Panc1 (cell line): ENCODE results near the gene CSTPP1.

ENCODE experiments used
- CTCF ChIP-seq: fragments of 450-650 bp; IDR thresholded peaks from 2 replicates; pipeline ENCODE4 v1.5.1; 2017; ENCODE audit warnings: mild to moderate bottlenecking
- POLR2AphosphoS5 ChIP-seq: IDR thresholded peaks from 2 replicates; pipeline ENCODE4 v1.6.1; 2012; ENCODE audit warnings: mild to moderate bottlenecking, low read depth, low read length, moderate library complexity
- REST ChIP-seq, 2 experiments: IDR thresholded peaks; 2 replicates each; pipeline ENCODE4 v1.6.1; 2011 to 2012; ENCODE audit warnings: low read depth in 2 of 2, control low read depth in 1 of 2, low read length in 1 of 2, mild to moderate bottlenecking in 1 of 2, moderate library complexity in 1 of 2; ENCODE audit not compliant: insufficient read depth in 1 of 2

- TF ChIP-seq CTCF = no peak
- TF ChIP-seq POLR2AphosphoS5 = no peak
- no peak for TF ChIP-seq REST (IDR thresholded peaks at IDR 0.05; ENCODE audit: insufficient read depth in 1 of 2, low read depth in 2 of 2, low read length in 1 of 2)
Measured at GRCh38 chr11:47055534-47055933, 119.0 kb downstream of the CSTPP1 start.
